ENCODE measurements around the gene TRIM43. TPM values are rescaled to one million over a fixed set of nuclear protein-coding genes. Genes with fewer than 3 reads are reported as not detected.
"Not testable (repeated sequence)": the region's sequence is repeated elsewhere in the genome, so short reads cannot be mapped to it uniquely, and the experiment has no call there.

TRIM43 gene
- total RNA-seq, 1 donor: not detected

DNA sequence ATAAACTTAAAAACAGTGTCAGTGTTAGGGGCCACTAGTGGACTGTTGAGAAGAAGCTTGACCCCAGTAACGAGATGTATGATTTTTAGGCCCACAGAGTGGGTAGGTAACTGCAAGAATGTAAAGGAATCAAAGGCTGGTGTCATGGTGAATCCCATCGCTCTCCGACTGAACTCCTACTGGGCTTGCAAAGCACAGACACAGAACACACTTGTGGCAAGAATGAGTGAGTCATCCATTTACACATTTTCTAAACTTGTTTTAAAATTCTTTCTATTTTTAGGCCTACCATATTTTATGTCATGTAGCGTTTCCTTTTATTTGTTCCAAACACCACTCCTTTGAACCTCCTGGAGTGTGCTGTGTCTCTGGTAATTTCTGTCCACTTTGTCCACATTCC lies 51.1 kb downstream of the TRIM43 start:
- H3K4me3 ChIP-seq (ENCODE audit: low read depth, low read length); DNase-seq (ENCODE audit: low read depth): not testable (repeated sequence)

DNA sequence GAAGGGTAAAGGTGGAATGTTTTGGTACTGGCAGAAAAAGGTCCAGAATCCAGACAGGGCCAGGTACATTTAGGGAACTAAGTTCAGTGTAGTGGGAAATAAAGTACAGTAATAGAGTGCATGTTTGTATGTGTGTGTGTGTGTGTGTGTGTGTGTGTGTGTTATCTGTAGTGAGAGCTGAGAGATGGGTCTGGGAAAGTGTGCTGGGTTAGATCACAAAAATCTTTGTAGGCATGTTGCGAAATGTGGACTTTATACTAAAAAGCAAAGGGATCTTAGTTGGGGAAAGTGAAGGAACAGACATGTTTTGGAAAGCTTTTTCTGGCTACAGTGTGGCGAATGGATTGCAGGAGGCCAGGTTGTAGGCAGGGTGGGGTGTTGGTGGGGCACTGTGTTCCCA lies 53.5 kb downstream of the TRIM43 start:
- not testable (repeated sequence) for DNase-seq (ENCODE audit: low read depth); H3K4me3 ChIP-seq (ENCODE audit: low read depth, low read length)

DNA sequence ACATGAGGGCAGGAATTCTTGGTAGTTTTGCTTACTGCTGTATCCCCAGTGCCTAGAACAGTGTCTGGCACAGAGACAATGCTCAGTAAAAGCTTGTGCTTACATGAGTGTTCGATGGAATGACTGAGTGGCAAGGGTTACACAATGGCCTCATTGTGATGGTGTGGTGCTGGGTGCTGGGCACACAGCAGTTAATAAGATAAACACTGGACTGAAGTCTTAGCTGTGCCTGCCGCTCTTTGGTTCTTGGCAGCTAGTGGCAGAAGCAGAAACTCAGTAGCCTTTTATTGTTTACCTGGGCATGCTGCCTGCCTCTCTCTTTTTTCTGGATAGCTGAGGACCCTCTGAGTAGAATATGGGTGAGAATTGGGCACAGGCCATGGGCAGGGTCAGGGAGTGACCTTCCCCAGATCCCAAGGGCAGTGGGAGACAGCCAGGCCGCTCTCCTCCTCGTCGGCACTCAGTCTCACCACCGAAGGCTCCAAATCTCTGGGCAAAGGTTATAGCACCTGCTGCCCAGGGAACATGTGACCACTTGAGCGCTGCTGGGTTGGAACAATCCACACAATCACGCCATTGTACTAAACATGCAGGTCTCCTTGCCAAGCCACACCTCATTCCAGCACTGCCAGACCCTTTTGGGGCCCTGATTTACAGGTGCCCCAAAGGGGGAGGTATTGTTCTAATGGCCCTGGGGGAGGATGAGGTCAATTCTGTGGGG lies 54.6 kb downstream of the TRIM43 start:
- H3K4me3 ChIP-seq (ENCODE audit: low read depth, low read length); DNase-seq (ENCODE audit: low read depth): not testable (repeated sequence)

DNA sequence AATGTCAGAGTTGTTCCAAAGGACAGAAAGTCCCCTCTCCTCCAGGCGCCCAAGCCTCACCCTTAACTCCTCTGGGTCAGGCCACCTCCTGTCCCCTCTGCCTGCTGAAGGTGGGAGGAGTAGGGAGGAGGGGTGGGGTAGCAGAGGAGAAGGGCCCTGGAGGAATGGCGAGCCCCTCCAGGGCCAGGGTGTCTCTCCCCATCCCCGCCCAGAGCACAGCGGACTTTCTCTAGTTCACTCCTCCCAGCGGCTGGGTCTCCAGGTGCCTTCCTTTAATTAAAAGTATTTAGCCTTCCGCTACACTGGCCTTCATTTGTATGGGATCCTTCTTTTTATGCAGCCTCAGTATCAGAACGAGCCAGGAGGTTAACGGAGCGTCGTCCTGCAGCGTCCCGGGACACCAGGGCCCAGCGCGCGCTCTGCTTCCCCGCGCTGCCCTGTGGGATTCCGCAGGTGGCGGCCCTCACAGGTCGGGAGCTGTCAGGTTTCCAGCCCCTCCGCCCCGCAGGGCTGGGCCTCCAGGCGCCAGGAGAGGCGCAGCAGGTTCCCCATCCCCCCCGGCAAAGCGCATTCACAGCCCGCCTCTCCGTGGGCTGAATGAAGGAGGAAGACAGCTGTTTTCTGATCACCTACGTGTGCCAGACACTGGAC lies 57.2 kb downstream of the TRIM43 start:
- H3K4me3 ChIP-seq (ENCODE audit: low read depth, low read length); DNase-seq (ENCODE audit: low read depth): not testable (repeated sequence)

Small RNA genes within 50 kb of the gene (small RNA-seq; reads per million reads assigned to genes)
- not detected for gene AC009237.4
- gene AC009237.7: not detected

Other genes with a start within 250 kb of the TRIM43 start
- gene FAHD2A, start 189.3 kb upstream of the TRIM43 start, total RNA-seq (ENCODE audit: low replicate concordance): 2.7 and 15.4 TPM in 2 replicates
- gene TRIM43B, start 107.2 kb upstream of the TRIM43 start, total RNA-seq (ENCODE audit: low replicate concordance): not detected in 2 replicates